WTC11 (cell line): ENCODE measurements around the gene SATB1. TPM values are rescaled to one million over a fixed set of nuclear protein-coding genes. Genes with fewer than 3 reads are reported as not detected.

Experiments
- ATAC-seq: fragments of 200-7000 bp; cut with Tn5 transposase; 2 replicates; pipeline ENCODE4 v1.10.0; 2021; ENCODE audit warnings: mild to moderate bottlenecking, moderate library complexity
- CTCF ChIA-PET: fragments of 300-600 bp; sonication (Branson Sonifier 250); formaldehyde crosslinking; loops from one replicate; lab custom pipeline; 2021; ENCODE audit warnings: antibody characterized with exemption; lab: Charles Lee
- POLR2A ChIA-PET: fragments of 350-600 bp; sonication (Branson Sonifier 250); formaldehyde crosslinking; loops from one replicate; lab custom pipeline; 2021; ENCODE audit warnings: antibody characterized with exemption; lab: Charles Lee
- DNase-seq: peaks from one replicate; pipeline ENCODE4 v3.0.0; 2021; ENCODE audit warnings: low spot score
- H3K27ac Mint-ChIP-seq: 2 replicates; pipeline ENCODE4 v1.8.0; 2021; ENCODE audit warnings: mixed read lengths
- H3K27me3 Mint-ChIP-seq: 2 replicates; pipeline ENCODE4 v1.8.0; 2021; ENCODE audit warnings: low read depth, mild to moderate bottlenecking, moderate library complexity, mixed read lengths
- H3K36me3 Mint-ChIP-seq: 2 replicates; pipeline ENCODE4 v1.8.0; 2021; ENCODE audit warnings: mixed read lengths
- H3K4me1 Mint-ChIP-seq: 2 replicates; pipeline ENCODE4 v1.8.0; 2022; ENCODE audit warnings: mixed read lengths
- H3K4me3 Mint-ChIP-seq: 2 replicates; pipeline ENCODE4 v1.8.0; 2021; ENCODE audit warnings: mild to moderate bottlenecking, moderate library complexity, mixed read lengths
- H3K9me3 Mint-ChIP-seq: 2 replicates; pipeline ENCODE4 v1.8.0; 2021; ENCODE audit warnings: mixed read lengths
- ATF2 ChIP-seq: sonication (generic); formaldehyde crosslinking; IDR thresholded peaks from 2 replicates; pipeline ENCODE4 v1.8.1; 2022; ENCODE audit warnings: low read depth, missing genetic modification reagents, borderline replicate concordance
- CBFB ChIP-seq: sonication (generic); formaldehyde crosslinking; IDR thresholded peaks from 2 replicates; pipeline ENCODE4 v1.8.1; 2022; ENCODE audit warnings: mild to moderate bottlenecking, low read depth, missing genetic modification reagents
- CDX4 ChIP-seq: fragments of 250-450 bp; sonication (Bioruptor Pico); IDR thresholded peaks from 2 replicates; pipeline ENCODE4 v1.9.0; 2021; ENCODE audit warnings: moderate library complexity, mild to moderate bottlenecking, inconsistent platforms, borderline replicate concordance
- CTCF ChIP-seq: fragments of 200-600 bp; IDR thresholded peaks from 2 replicates; pipeline ENCODE4 v1.8.0; 2022; ENCODE audit warnings: antibody characterized with exemption
- ESRRA ChIP-seq: sonication (generic); formaldehyde crosslinking; IDR thresholded peaks from 2 replicates; pipeline ENCODE4 v1.8.1; 2022; ENCODE audit warnings: mild to moderate bottlenecking, missing genetic modification reagents, borderline replicate concordance
- FOXP1 ChIP-seq: sonication (generic); formaldehyde crosslinking; IDR thresholded peaks from 2 replicates; pipeline ENCODE4 v1.8.0; 2022; ENCODE audit warnings: missing genetic modification reagents, mild to moderate bottlenecking, moderate library complexity, borderline replicate concordance
- MAX ChIP-seq: sonication (generic); formaldehyde crosslinking; IDR thresholded peaks from 2 replicates; pipeline ENCODE4 v1.8.0; 2022; ENCODE audit warnings: mild to moderate bottlenecking, missing genetic modification reagents
- MLX ChIP-seq: sonication (generic); formaldehyde crosslinking; IDR thresholded peaks from 2 replicates; pipeline ENCODE4 v1.8.1; 2023; ENCODE audit warnings: mild to moderate bottlenecking, missing genetic modification reagents, moderate library complexity
- MXD4 ChIP-seq: fragments of 250-450 bp; sonication (Bioruptor Pico); IDR thresholded peaks from 2 replicates; pipeline ENCODE4 v1.8.0; 2021; ENCODE audit warnings: mild to moderate bottlenecking, moderate library complexity, borderline replicate concordance
- NR3C1 ChIP-seq: sonication (generic); formaldehyde crosslinking; conservative IDR thresholded peaks from 2 replicates; pipeline ENCODE4 v1.8.1; 2023; ENCODE audit warnings: low read depth, mild to moderate bottlenecking, missing genetic modification reagents
- PRDM15 ChIP-seq: sonication (generic); formaldehyde crosslinking; IDR thresholded peaks from 2 replicates; pipeline ENCODE4 v1.8.0; 2022; ENCODE audit warnings: missing genetic modification reagents
- RELA ChIP-seq: sonication (generic); formaldehyde crosslinking; IDR thresholded peaks from 2 replicates; pipeline ENCODE4 v1.8.1; 2022; ENCODE audit warnings: missing genetic modification reagents, mild to moderate bottlenecking, borderline replicate concordance
- SMAD3 ChIP-seq: sonication (generic); formaldehyde crosslinking; IDR thresholded peaks from 2 replicates; pipeline ENCODE4 v1.8.0; 2022; ENCODE audit warnings: missing genetic modification reagents, mild to moderate bottlenecking, borderline replicate concordance
- ZNF219 ChIP-seq: sonication (generic); formaldehyde crosslinking; IDR thresholded peaks from 2 replicates; pipeline ENCODE4 v1.8.0; 2023; ENCODE audit warnings: missing genetic modification reagents, mild to moderate bottlenecking, borderline replicate concordance
- ZNF396 ChIP-seq: fragments of 250-450 bp; sonication (Bioruptor Pico); IDR thresholded peaks from 2 replicates; pipeline ENCODE4 v1.8.0; 2021; ENCODE audit warnings: mild to moderate bottlenecking, moderate library complexity, borderline replicate concordance
- ZNF423 ChIP-seq: fragments of 250-450 bp; sonication (Bioruptor Pico); IDR thresholded peaks from 2 replicates; pipeline ENCODE4 v2.1.2; 2022; ENCODE audit warnings: mild to moderate bottlenecking, moderate library complexity
- ZNF512 ChIP-seq: sonication (generic); formaldehyde crosslinking; IDR thresholded peaks from 2 replicates; pipeline ENCODE4 v1.8.1; 2022; ENCODE audit warnings: missing genetic modification reagents, borderline replicate concordance
- ZNF671 ChIP-seq: fragments of 250-450 bp; sonication (Bioruptor Pico); IDR thresholded peaks from 2 replicates; pipeline ENCODE4 v1.8.0; 2021; ENCODE audit warnings: mild to moderate bottlenecking
- ZSCAN18 ChIP-seq: fragments of 250-450 bp; sonication (Bioruptor Pico); IDR thresholded peaks from 2 replicates; pipeline ENCODE4 v2.1.2; 2022; ENCODE audit warnings: mild to moderate bottlenecking, moderate library complexity
- total RNA-seq: library from RNA; stranded (reverse); gene quantifications from 3 replicates; pipeline ENCODE4 v1.2.3, GENCODE V29; 2021

Gene SATB1
- total RNA-seq, 1 experiment from 2014 or later, result 36.2 TPM

GRCh38 chr3:18351823-18352744 is 73.1 kb downstream of the SATB1 start (continued):
- TF ChIP-seq CTCF (no peak), ESRRA (CRISPR knock-in tag) (no peak), PRDM15 (CRISPR knock-in tag) (no peak), ZNF512 (CRISPR knock-in tag) (no peak), CDX4 (CRISPR knock-in tag) (no peak), MLX (CRISPR knock-in tag) (no peak), CBFB (CRISPR knock-in tag) (no peak), ZNF219 (CRISPR knock-in tag) (no peak), NR3C1 (no peak), ATF2 (CRISPR knock-in tag) (no peak), MXD4 (no peak)

- ChIA-PET POLR2A (no interaction called here), CTCF (no interaction called here)
- H3K9me3 Mint-ChIP-seq, result no peaks in the 10 kb centered on the region
- H3K36me3 Mint-ChIP-seq, result peaks cover 11% of the 10 kb centered on the region
- no peaks in the 10 kb centered on the region for H3K27me3 Mint-ChIP-seq
- peak overlapping the region; percentile 79 for H3K27ac Mint-ChIP-seq
- peaks cover 88% of the 10 kb centered on the region for H3K4me1 Mint-ChIP-seq
- no peak overlapping the region for H3K4me3 Mint-ChIP-seq
- ATAC-seq, result peak; percentile 56
- no peak for DNase-seq
- TF ChIP-seq SMAD3 (no peak), ZNF396 (CRISPR knock-in tag) (no peak), NR3C1 (no peak), RELA (CRISPR knock-in tag) (no peak), MAX (CRISPR knock-in tag) (no peak), ZSCAN18 (CRISPR knock-in tag) (no peak), ZNF671 (CRISPR knock-in tag) (no peak), FOXP1 (CRISPR knock-in tag) (no peak), ZNF423 (CRISPR knock-in tag) (no peak)
Observed at GRCh38 chr3:18351069-18351628, 74.0 kb downstream of the SATB1 start.
